Measurements from ENCODE around the gene ANK3.

The ANK3 gene

GRCh38 chr10:60073781-60074656 lies 315.7 kb downstream of the ANK3 start:
- no peak for TF ChIP-seq GATA3 (IDR thresholded peaks at IDR 0.05; ENCODE audit: low read depth, low read length)
- TF ChIP-seq GATA2 (IDR thresholded peaks at IDR 0.05; ENCODE audit: low read depth, low read length), result no peak

GRCh38 chr10:60073397-60073780 lies 316.3 kb downstream of the ANK3 start:
- TF ChIP-seq GATA3 (IDR thresholded peaks at IDR 0.05; ENCODE audit: low read depth, low read length) (no peak), GATA2 (IDR thresholded peaks at IDR 0.05; ENCODE audit: low read depth, low read length) (no peak)

GRCh38 chr10:60069311-60069710 lies 320.4 kb downstream of the ANK3 start:
- TF ChIP-seq GATA2 (IDR thresholded peaks at IDR 0.05; ENCODE audit: low read depth, low read length) (no peak), GATA3 (IDR thresholded peaks at IDR 0.05; ENCODE audit: low read depth, low read length) (no peak)

- TF ChIP-seq GATA3 (IDR thresholded peaks at IDR 0.05; ENCODE audit: low read depth, low read length), result no peak
- no peak for TF ChIP-seq GATA2 (IDR thresholded peaks at IDR 0.05; ENCODE audit: low read depth, low read length)
Observed at GRCh38 chr10:60050366-60050765, 339.3 kb downstream of the ANK3 start.

GRCh38 chr10:60048091-60048501 lies 341.6 kb downstream of the ANK3 start:
- no peak for TF ChIP-seq GATA2 (IDR thresholded peaks at IDR 0.05; ENCODE audit: low read depth, low read length)
- TF ChIP-seq GATA3 (IDR thresholded peaks at IDR 0.05; ENCODE audit: low read depth, low read length), result no peak

GRCh38 chr10:60045571-60045970 lies 344.1 kb downstream of the ANK3 start:
- TF ChIP-seq GATA3 (IDR thresholded peaks at IDR 0.05; ENCODE audit: low read depth, low read length), result no peak
- no peak for TF ChIP-seq GATA2 (IDR thresholded peaks at IDR 0.05; ENCODE audit: low read depth, low read length)

- TF ChIP-seq GATA3 (IDR thresholded peaks at IDR 0.05; ENCODE audit: low read depth, low read length), result no peak
- no peak for TF ChIP-seq GATA2 (IDR thresholded peaks at IDR 0.05; ENCODE audit: low read depth, low read length)
Observed at GRCh38 chr10:60044971-60045370, 344.7 kb downstream of the ANK3 start.

GRCh38 chr10:60044242-60044641 lies 345.4 kb downstream of the ANK3 start:
- TF ChIP-seq GATA3 (IDR thresholded peaks at IDR 0.05; ENCODE audit: low read depth, low read length), result no peak
- no peak for TF ChIP-seq GATA2 (IDR thresholded peaks at IDR 0.05; ENCODE audit: low read depth, low read length)

- TF ChIP-seq GATA3 (IDR thresholded peaks at IDR 0.05; ENCODE audit: low read depth, low read length) (no peak), GATA2 (IDR thresholded peaks at IDR 0.05; ENCODE audit: low read depth, low read length) (no peak)
Observed at GRCh38 chr10:60043561-60044241, 346.0 kb downstream of the ANK3 start.

GRCh38 chr10:60042914-60043313 lies 346.8 kb downstream of the ANK3 start:
- no peak for TF ChIP-seq GATA2 (IDR thresholded peaks at IDR 0.05; ENCODE audit: low read depth, low read length)
- TF ChIP-seq GATA3 (IDR thresholded peaks at IDR 0.05; ENCODE audit: low read depth, low read length), result no peak

- TF ChIP-seq GATA2 (IDR thresholded peaks at IDR 0.05; ENCODE audit: low read depth, low read length), result no peak
- TF ChIP-seq GATA3 (IDR thresholded peaks at IDR 0.05; ENCODE audit: low read depth, low read length), result no peak
Observed at GRCh38 chr10:60042262-60042661, 347.4 kb downstream of the ANK3 start.

GRCh38 chr10:60041489-60042133 lies 348.1 kb downstream of the ANK3 start:
- TF ChIP-seq GATA2 (IDR thresholded peaks at IDR 0.05; ENCODE audit: low read depth, low read length), result no peak
- no peak for TF ChIP-seq GATA3 (IDR thresholded peaks at IDR 0.05; ENCODE audit: low read depth, low read length)

- TF ChIP-seq GATA2 (IDR thresholded peaks at IDR 0.05; ENCODE audit: low read depth, low read length) (no peak), GATA3 (IDR thresholded peaks at IDR 0.05; ENCODE audit: low read depth, low read length) (no peak)
Observed at GRCh38 chr10:60040014-60040662, 349.5 kb downstream of the ANK3 start.

GRCh38 chr10:60035984-60036383 lies 353.7 kb downstream of the ANK3 start:
- TF ChIP-seq GATA2 (IDR thresholded peaks at IDR 0.05; ENCODE audit: low read depth, low read length), result no peak
- no peak for TF ChIP-seq GATA3 (IDR thresholded peaks at IDR 0.05; ENCODE audit: low read depth, low read length)
